ENCODE results near the gene CCT4.
A peak's percentile ranks its signal among the peaks of the same experiment; 100 is the strongest.
"Not testable (repeated sequence)": the region's sequence is repeated elsewhere in the genome, so short reads cannot be mapped to it uniquely, and the experiment has no call there.

The CCT4 gene

DNA sequence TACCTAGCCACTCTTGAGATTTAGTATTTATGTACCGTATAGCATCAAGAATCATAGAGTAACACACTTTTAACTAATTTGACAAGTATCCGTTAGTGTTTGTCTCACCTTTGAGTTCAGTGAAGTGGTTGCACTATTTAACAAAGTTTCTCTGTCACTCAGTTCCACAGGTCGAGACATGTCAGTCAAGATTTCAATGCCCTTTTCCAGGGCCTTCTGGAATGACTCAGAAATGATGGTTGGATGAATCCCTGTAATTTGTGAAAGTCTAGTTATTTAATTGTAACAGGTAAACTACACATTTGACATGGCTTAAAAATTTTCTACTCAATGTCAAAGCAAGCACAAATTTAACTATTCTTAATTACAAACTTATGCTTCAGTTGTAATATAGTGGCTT lies 9.7 kb downstream of the CCT4 start:
- Histone ChIP-seq H3K9me3 (ENCODE audit: control insufficient read depth in 2 of 2, low read length in 2 of 2) (no peaks in the 10 kb centered on the region), H3K36me3 (ENCODE audit: control insufficient read depth in 2 of 2, insufficient read depth in 2 of 2, low read length in 2 of 2) (peaks cover 54 to 59% of the 10 kb centered on the region in 2 donors), H3K27me3 (ENCODE audit: control insufficient read depth in 1 of 2, insufficient read depth in 2 of 2, low read length in 2 of 2) (no peaks in the 10 kb centered on the region), H3K4me3 (ENCODE audit: low read length in 2 of 2) (no peak overlapping the region), H3K4me1 (ENCODE audit: control insufficient read depth, insufficient read depth, low read length) (no peaks in the 10 kb centered on the region), H3K27ac (ENCODE audit: low read length) (no peak overlapping the region), H3K9ac (ENCODE audit: low read length in 2 of 2) (no peak overlapping the region)

DNA sequence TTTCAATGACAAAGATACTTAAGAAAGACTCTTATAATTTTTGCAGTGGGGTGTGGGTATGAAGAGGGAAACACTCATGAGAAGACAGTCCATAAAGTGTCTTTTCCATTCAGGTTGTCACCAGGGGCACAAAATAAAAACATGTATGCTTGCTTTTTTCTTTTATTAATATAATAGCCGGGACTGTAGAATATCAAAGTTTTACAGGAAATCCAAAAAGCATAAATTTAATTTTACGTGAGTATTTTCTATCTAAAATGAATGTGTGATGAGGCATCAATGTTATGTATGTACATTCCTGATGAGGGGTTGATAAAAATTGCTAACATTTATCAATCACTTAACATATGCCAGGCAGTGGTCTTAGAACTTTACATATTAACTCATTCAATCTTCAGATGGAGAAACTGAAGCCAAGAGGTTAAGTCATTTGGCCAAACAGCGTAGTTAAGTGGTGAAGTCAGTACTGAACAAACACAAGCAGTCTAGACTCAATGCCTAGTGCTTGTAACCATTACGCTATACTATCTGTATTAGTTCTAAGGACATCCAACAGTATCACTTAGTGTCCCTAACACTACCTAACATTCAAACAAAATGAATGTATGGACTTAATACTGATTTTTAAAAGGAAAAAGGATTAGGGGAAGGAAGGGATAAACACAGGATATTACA lies 10.7 kb downstream of the CCT4 start:
- H3K36me3 ChIP-seq (ENCODE audit: control insufficient read depth in 2 of 2, insufficient read depth in 2 of 2, low read length in 2 of 2), result peaks cover 47 to 54% of the 10 kb centered on the region in 2 donors
- no peak overlapping the region for H3K9ac ChIP-seq (ENCODE audit: low read length in 2 of 2)
- H3K27ac ChIP-seq (ENCODE audit: low read length), result no peak overlapping the region
- no peaks in the 10 kb centered on the region for H3K27me3 ChIP-seq (ENCODE audit: control insufficient read depth in 1 of 2, insufficient read depth in 2 of 2, low read length in 2 of 2)
- no peaks in the 10 kb centered on the region for H3K4me1 ChIP-seq (ENCODE audit: control insufficient read depth, insufficient read depth, low read length)
- no peaks in the 10 kb centered on the region for H3K9me3 ChIP-seq (ENCODE audit: control insufficient read depth in 2 of 2, low read length in 2 of 2)
- no peak overlapping the region for H3K4me3 ChIP-seq (ENCODE audit: low read length in 2 of 2)

DNA sequence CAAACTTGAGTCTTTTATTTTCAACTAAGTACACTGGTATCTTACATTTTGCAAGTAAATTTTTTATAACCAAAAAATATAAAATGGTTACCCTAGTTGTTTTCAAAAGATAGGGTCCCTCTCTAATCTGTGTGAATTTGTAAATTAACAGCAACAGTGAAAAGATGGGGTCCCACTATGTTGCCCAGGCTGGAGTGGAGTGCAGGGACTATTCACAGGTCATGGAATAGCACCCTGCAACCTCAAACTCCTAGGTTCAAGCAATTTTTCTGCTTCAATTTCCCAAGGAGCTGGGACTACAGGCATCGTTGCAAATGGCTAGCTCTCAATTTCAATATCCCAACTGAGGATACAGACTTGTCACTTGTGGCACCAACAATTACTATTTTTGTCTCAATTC lies 12.1 kb downstream of the CCT4 start:
- Histone ChIP-seq H3K27me3 (ENCODE audit: control insufficient read depth in 1 of 2, insufficient read depth in 2 of 2, low read length in 2 of 2) (no peaks in the 10 kb centered on the region), H3K9me3 (ENCODE audit: control insufficient read depth in 2 of 2, low read length in 2 of 2) (no peaks in the 10 kb centered on the region), H3K36me3 (ENCODE audit: control insufficient read depth in 2 of 2, insufficient read depth in 2 of 2, low read length in 2 of 2) (peaks cover 52 to 54% of the 10 kb centered on the region in 2 donors), H3K9ac (ENCODE audit: low read length in 2 of 2) (no peak overlapping the region), H3K4me1 (ENCODE audit: control insufficient read depth, insufficient read depth, low read length) (no peaks in the 10 kb centered on the region), H3K4me3 (ENCODE audit: low read length in 2 of 2) (no peak overlapping the region), H3K27ac (ENCODE audit: low read length) (no peak overlapping the region)

DNA sequence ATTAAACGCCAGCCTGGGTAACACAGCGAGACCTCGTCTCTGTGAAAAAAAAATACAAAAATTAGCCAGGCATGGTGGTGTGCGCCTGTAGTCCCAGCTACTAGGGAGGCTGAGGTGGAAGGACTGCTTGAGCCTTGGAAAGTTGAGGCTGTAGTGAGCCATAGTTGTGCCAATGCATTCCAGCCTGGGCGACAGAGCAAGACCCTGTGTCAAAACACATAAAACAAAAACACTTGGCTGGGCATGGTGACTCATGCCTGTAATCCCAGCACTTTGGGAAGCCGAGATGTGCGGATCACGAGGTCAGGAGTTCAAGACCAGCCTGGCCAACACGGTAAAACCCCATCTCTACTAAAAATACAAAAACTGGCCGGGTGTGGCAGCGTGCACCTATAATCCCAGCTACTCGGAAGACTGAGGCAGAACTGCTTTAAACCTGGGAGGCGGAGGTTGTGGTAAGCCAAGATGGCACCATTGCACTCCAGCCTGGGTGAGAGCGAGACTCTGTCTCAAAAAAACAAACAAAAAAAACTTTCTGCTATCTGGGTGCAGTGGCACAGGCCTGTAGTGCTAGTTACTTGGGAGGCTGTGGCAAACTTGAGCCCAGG lies 21.9 kb downstream of the CCT4 start:
- not testable (repeated sequence) for H3K27me3 ChIP-seq (ENCODE audit: control insufficient read depth in 1 of 2, insufficient read depth in 2 of 2, low read length in 2 of 2); H3K4me3 ChIP-seq (ENCODE audit: low read length in 2 of 2); H3K27ac ChIP-seq (ENCODE audit: low read length); H3K9me3 ChIP-seq (ENCODE audit: control insufficient read depth in 2 of 2, low read length in 2 of 2); H3K9ac ChIP-seq (ENCODE audit: low read length in 2 of 2); H3K4me1 ChIP-seq (ENCODE audit: control insufficient read depth, insufficient read depth, low read length)
- H3K36me3 ChIP-seq (ENCODE audit: control insufficient read depth in 2 of 2, insufficient read depth in 2 of 2, low read length in 2 of 2), result peaks cover 24 to 36% of the 10 kb centered on the region in 2 donors

DNA sequence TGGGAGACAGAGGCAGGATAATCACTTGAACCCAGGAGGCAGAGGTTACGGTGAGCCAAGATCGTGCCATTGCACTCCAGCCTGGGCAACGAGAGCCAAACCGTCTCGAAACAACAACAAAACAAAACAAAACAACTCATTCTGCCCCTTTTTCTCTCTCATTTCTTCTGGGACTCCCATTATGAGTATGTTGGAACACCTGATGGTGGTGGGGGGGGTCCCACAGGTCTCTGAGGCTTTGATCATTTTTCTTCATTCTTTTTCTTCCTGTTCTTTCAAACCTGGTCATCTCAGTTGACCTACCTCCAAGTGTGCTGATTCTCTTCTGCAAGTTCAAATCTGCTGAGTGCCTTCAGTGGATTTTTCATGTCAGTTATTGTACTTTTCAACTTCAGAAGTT lies 26.4 kb downstream of the CCT4 start:
- Histone ChIP-seq H3K4me1 (ENCODE audit: control insufficient read depth, insufficient read depth, low read length) (no peaks in the 10 kb centered on the region), H3K4me3 (ENCODE audit: low read length in 2 of 2) (no peak overlapping the region), H3K36me3 (ENCODE audit: control insufficient read depth in 2 of 2, insufficient read depth in 2 of 2, low read length in 2 of 2) (peaks cover 9 to 18% of the 10 kb centered on the region in 2 donors), H3K9ac (ENCODE audit: low read length in 2 of 2) (no peak overlapping the region), H3K27ac (ENCODE audit: low read length) (no peak overlapping the region), H3K27me3 (ENCODE audit: control insufficient read depth in 1 of 2, insufficient read depth in 2 of 2, low read length in 2 of 2) (no peaks in the 10 kb centered on the region), H3K9me3 (ENCODE audit: control insufficient read depth in 2 of 2, low read length in 2 of 2) (no peaks in the 10 kb centered on the region)

DNA sequence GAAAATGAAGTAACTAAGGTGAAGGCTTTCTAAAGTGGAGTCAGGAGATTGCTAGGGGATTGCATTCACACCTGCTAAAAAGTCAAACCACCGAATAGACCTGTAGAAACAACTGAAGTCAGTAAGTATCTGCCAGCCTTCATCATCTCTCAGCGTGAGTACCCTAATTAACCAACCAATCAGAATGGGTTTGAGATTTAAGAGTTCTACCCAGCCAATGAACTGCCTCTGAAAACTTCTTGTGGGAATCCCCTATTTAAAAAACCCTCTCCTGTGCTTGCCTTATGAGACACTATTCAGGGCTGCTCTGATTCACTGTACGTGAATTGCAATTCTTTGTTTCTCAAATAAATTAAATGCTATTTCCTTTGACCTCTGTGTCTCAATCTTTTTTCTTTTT lies 31.2 kb downstream of the CCT4 start:
- Histone ChIP-seq H3K4me1 (ENCODE audit: control insufficient read depth, insufficient read depth, low read length) (peaks cover 15% of the 10 kb centered on the region), H3K9ac (ENCODE audit: low read length in 2 of 2) (no peak overlapping the region), H3K9me3 (ENCODE audit: control insufficient read depth in 2 of 2, low read length in 2 of 2) (no peaks in the 10 kb centered on the region), H3K36me3 (ENCODE audit: control insufficient read depth in 2 of 2, insufficient read depth in 2 of 2, low read length in 2 of 2) (no peaks in the 10 kb centered on the region), H3K4me3 (ENCODE audit: low read length in 2 of 2) (no peak overlapping the region), H3K27ac (ENCODE audit: low read length) (no peak overlapping the region), H3K27me3 (ENCODE audit: control insufficient read depth in 1 of 2, insufficient read depth in 2 of 2, low read length in 2 of 2) (no peaks in the 10 kb centered on the region)

DNA sequence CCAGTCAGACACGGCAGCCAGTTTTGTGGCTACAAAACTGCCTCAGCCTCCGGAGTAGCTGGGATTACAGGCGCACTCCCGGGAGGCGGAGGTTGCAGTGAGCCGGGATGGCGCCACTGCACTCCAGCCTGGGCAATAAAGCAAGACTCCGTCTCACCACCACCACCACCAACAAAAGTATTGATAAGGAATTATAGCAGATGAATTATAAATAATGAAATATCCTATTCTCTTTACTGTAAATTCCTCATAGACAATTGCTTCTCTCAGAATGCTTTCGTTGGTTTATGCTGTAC lies 33.2 kb downstream of the CCT4 start:
- Histone ChIP-seq H3K9ac (ENCODE audit: low read length in 2 of 2) (peak overlapping the region; percentile 64 to 71), H3K27me3 (ENCODE audit: control insufficient read depth in 1 of 2, insufficient read depth in 2 of 2, low read length in 2 of 2) (no peaks in the 10 kb centered on the region), H3K9me3 (ENCODE audit: control insufficient read depth in 2 of 2, low read length in 2 of 2) (no peaks in the 10 kb centered on the region), H3K36me3 (ENCODE audit: control insufficient read depth in 2 of 2, insufficient read depth in 2 of 2, low read length in 2 of 2) (no peaks in the 10 kb centered on the region), H3K4me3 (ENCODE audit: low read length in 2 of 2) (peak overlapping the region; percentile 86 to 98), H3K4me1 (ENCODE audit: control insufficient read depth, insufficient read depth, low read length) (peaks cover 15% of the 10 kb centered on the region), H3K27ac (ENCODE audit: low read length) (no peak overlapping the region)

DNA sequence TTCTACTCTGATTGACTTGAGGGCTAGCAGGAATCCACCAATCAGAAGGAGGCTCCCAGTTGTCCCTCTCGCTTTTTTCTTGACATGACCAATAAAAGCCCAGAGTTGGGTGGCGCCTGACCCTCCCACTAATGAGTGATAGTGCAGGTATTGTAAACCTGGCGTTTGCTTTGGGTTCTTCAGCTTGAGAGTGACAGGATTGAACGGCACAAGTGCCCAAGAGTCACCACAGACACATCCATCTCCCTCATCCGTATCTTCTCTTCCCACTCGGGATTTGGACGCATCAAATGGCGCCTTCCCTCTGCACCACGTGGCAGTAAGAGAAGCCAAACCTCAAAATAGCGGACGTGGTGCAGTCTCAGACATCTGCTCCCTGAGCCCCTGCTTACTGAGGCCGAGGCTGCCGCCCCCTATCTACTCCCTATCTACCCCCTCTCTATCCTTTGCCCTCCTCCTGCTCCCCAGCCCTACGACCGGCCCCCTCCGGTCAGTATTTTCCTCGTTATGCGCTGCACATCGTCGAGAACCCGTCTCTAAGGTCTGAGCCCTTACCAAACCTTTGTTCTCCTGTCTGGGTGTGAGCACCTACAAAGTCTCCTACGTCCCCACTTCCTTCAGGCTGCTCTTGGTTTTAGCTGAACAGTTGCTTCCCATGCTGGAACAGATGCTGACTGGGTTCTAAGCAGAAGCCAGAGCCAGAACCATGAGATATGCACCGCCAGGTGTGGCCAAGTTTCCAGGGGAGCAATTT lies 33.7 kb downstream of the CCT4 start:
- H3K9ac ChIP-seq (ENCODE audit: low read length in 2 of 2), result peak overlapping the region; percentile 64 to 71
- peaks cover 15% of the 10 kb centered on the region for H3K4me1 ChIP-seq (ENCODE audit: control insufficient read depth, insufficient read depth, low read length)
- no peaks in the 10 kb centered on the region for H3K9me3 ChIP-seq (ENCODE audit: control insufficient read depth in 2 of 2, low read length in 2 of 2)

DNA sequence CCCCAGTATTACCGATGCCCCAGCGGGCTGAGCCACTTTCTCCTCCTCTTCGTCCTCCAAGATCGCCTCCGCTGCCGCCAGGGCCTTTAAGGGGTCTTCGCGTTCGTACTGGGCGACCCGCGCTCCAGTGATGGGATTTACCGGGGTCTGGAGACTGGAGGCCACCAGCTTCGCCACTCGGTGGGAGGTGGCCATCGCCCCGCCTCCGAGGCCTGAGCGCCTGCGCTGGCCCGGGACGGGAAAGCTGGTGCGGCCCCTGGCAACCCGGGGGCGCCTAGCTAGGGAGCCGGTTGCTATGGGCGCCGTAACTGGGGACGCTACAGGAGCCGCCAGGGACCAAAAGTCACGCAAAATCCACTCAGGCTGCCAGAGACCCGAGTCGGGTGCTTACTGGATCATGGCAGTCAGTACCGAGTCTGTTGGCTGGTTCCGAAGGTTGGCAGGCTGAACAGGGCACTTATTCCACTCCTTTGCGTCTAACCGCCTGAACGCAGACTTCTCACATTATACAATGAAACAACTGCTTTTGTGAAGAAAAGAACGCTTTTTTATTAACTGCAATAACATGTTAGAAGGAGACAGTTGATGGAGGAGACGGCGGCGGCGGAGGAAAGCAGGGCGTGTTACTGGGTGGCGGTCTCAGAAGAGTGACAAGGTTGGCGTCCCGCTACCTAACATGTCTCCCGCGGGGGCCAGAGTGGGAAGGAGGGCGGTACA lies 34.5 kb downstream of the CCT4 start, which contains the start of gene FAM161A:
TSS of gene FAM161A (minus strand) at position 214 of the 717 bp plus-strand sequence. CDS start at position 195, 19 bp downstream.
- peaks cover 15% of the 10 kb centered on the region for H3K4me1 ChIP-seq (ENCODE audit: control insufficient read depth, insufficient read depth, low read length)
- no peaks in the 10 kb centered on the region for H3K9me3 ChIP-seq (ENCODE audit: control insufficient read depth in 2 of 2, low read length in 2 of 2)
- no peaks in the 10 kb centered on the region for H3K36me3 ChIP-seq (ENCODE audit: control insufficient read depth in 2 of 2, insufficient read depth in 2 of 2, low read length in 2 of 2)
- H3K27ac ChIP-seq (ENCODE audit: low read length), result peak within 1 kb of the TSS; percentile 75
- peak within 1 kb of the TSS; percentile 86 to 98 for H3K4me3 ChIP-seq (ENCODE audit: low read length in 2 of 2)
- H3K9ac ChIP-seq (ENCODE audit: low read length in 2 of 2), result peak within 1 kb of the TSS; percentile 64 to 80
- no peaks in the 10 kb centered on the region for H3K27me3 ChIP-seq (ENCODE audit: control insufficient read depth in 1 of 2, insufficient read depth in 2 of 2, low read length in 2 of 2)

More for the DNA sequence above, 33.7 kb downstream of the CCT4 start:
- Histone ChIP-seq H3K36me3 (ENCODE audit: control insufficient read depth in 2 of 2, insufficient read depth in 2 of 2, low read length in 2 of 2) (no peaks in the 10 kb centered on the region), H3K27me3 (ENCODE audit: control insufficient read depth in 1 of 2, insufficient read depth in 2 of 2, low read length in 2 of 2) (no peaks in the 10 kb centered on the region), H3K4me3 (ENCODE audit: low read length in 2 of 2) (peak overlapping the region; percentile 86 to 98), H3K27ac (ENCODE audit: low read length) (peak overlapping the region; percentile 75)

DNA sequence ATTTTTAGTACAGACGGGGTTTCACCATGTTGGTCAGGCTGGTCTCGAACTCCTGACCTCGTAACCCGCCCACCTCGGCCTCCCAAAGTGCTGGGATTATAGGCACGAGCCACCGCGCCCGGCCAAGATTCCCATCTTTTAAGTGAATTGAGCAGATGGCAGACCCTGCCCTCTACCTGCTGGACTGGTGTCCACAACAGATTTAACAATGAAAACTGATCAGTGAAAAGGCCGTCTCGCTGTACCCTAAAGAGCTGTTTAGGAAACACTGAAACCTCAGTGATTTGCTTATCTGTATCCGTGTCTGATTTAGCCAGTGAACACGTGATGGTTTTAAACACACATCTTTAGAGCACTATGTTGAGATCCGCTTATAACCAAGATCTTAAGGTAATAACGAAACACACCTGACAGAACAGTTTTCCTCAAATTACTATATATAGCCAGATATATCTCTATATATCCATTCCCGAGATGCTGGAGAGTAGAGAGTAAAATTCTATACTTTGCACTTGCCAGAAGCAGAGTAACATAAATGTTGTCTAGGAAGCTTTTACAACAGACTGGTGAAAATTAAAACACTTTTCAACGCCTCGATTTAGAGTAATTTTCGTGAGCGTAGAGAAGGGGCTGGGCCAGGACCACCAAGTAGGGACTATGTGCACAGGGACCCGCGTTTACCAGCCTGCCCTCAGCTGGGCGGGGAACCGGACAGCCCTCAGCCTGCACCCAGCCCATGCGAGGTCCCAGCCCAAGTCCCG lies 35.2 kb downstream of the CCT4 start:
- Histone ChIP-seq H3K9me3 (ENCODE audit: control insufficient read depth in 2 of 2, low read length in 2 of 2) (no peaks in the 10 kb centered on the region), H3K27me3 (ENCODE audit: control insufficient read depth in 1 of 2, insufficient read depth in 2 of 2, low read length in 2 of 2) (no peaks in the 10 kb centered on the region), H3K9ac (ENCODE audit: low read length in 2 of 2) (peak overlapping the region; percentile 64 to 80), H3K27ac (ENCODE audit: low read length) (peak overlapping the region; percentile 75), H3K36me3 (ENCODE audit: control insufficient read depth in 2 of 2, insufficient read depth in 2 of 2, low read length in 2 of 2) (no peaks in the 10 kb centered on the region), H3K4me3 (ENCODE audit: low read length in 2 of 2) (peak overlapping the region; percentile 86 to 98), H3K4me1 (ENCODE audit: control insufficient read depth, insufficient read depth, low read length) (peaks cover 15% of the 10 kb centered on the region)

Measured in stomach smooth muscle (tissue), 2 donors.